ENCODE measurements around the gene TUBB2A.

The TUBB2A gene

DNA sequence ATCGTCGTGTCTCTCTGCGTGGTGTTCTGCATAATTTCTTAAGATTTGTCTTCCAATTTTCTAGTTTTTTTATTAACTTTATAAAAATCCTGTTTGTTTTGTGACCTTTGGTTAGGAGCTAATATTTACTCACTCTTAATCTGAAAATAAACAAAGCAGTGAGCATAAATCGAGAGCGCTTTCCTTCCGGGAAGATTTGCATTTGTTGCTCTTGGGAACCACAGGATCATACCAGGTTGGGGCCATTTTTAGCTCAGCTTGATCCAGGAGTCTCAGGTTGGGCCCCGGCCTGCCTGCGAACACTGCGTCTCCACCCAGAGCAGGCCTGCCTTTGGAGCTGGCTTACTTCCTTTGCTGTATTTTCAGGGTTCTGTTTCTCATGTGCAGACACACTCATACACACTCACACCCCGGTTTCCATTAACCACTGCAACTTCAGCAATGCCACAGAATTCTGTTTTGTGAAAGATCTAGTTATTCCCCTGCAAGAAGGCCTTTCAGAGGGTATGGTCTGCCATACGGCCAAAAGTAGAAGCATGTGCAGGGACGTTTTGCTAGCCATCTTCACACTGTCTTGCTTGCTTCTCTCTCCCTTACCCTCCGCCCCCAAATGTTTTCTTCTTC is 21.6 kb downstream of the TUBB2A start:
- H3K9me3 ChIP-seq: no peaks in the 10 kb centered on the region
- H3K4me1 ChIP-seq: peaks cover 14% of the 10 kb centered on the region
- TF ChIP-seq, protein P1, sequence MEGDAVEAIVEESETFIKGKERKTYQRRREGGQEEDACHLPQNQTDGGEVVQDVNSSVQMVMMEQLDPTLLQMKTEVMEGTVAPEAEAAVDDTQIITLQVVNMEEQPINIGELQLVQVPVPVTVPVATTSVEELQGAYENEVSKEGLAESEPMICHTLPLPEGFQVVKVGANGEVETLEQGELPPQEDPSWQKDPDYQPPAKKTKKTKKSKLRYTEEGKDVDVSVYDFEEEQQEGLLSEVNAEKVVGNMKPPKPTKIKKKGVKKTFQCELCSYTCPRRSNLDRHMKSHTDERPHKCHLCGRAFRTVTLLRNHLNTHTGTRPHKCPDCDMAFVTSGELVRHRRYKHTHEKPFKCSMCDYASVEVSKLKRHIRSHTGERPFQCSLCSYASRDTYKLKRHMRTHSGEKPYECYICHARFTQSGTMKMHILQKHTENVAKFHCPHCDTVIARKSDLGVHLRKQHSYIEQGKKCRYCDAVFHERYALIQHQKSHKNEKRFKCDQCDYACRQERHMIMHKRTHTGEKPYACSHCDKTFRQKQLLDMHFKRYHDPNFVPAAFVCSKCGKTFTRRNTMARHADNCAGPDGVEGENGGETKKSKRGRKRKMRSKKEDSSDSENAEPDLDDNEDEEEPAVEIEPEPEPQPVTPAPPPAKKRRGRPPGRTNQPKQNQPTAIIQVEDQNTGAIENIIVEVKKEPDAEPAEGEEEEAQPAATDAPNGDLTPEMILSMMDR (IDR thresholded peaks at IDR 0.05; ENCODE audit: low read depth, low read length): no peak
- H3K4me3 ChIP-seq (ENCODE audit: low read depth, low read length): no peak overlapping the region
- H3K36me3 ChIP-seq: peaks cover 19% of the 10 kb centered on the region
- no peak for DNase-seq
- H3K27me3 ChIP-seq: no peaks in the 10 kb centered on the region

DNA sequence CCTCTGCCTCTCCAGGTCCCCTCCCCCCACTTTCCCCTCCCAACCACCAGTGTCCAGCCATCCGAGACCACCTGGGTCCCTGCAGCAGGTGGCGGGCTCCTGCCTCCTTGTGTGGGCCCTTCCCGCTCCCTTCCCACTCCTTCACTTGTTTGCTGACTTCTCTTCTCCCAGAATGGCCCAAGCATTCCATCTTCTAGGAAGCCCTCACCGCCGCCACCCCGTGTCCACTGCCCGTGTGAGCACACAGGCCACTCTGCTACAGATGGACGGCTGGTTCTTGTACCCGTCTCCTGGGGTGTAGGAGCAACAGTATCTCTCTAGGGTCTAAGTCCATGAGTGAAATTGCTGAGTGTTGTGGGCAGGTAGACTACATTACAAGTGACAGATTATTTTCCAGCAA is 23.8 kb downstream of the TUBB2A start:
- TF ChIP-seq, protein P1 (IDR thresholded peaks at IDR 0.05; ENCODE audit: low read depth, low read length): no peak
- Histone ChIP-seq H3K4me1 (peaks cover 3% of the 10 kb centered on the region), H3K36me3 (peaks cover 18% of the 10 kb centered on the region), H3K4me3 (ENCODE audit: low read depth, low read length) (no peak overlapping the region), H3K9me3 (no peaks in the 10 kb centered on the region), H3K27me3 (no peaks in the 10 kb centered on the region)
- DNase-seq: no peak

DNA sequence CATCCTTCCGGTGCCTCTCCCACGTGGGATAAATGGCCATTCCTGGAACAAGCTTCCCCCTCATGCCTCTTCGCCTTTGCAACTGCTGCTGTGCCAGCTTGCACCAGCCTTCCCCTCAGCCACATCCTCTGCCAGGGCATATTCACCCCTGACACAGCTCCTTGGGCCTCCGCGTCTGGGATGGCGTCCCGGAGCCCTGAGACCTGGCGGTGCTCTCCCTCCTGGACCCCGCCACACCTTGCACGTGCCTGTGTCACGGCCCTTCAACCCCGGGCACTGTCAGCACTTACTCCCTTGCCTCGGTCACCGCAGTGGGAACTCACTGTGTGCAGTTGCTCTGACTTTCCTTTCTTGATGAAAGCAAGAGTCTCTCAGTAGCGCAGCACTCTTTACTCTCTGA is 25.6 kb downstream of the TUBB2A start:
- Histone ChIP-seq H3K4me3 (ENCODE audit: low read depth, low read length) (no peak overlapping the region), H3K36me3 (peaks cover 10% of the 10 kb centered on the region), H3K27me3 (no peaks in the 10 kb centered on the region), H3K4me1 (peaks cover 3% of the 10 kb centered on the region; the same call in 1 of the 2 replicates), H3K9me3 (no peaks in the 10 kb centered on the region)
- DNase-seq: no peak
- TF ChIP-seq, protein P1 (IDR thresholded peaks at IDR 0.05; ENCODE audit: low read depth, low read length): no peak

DNA sequence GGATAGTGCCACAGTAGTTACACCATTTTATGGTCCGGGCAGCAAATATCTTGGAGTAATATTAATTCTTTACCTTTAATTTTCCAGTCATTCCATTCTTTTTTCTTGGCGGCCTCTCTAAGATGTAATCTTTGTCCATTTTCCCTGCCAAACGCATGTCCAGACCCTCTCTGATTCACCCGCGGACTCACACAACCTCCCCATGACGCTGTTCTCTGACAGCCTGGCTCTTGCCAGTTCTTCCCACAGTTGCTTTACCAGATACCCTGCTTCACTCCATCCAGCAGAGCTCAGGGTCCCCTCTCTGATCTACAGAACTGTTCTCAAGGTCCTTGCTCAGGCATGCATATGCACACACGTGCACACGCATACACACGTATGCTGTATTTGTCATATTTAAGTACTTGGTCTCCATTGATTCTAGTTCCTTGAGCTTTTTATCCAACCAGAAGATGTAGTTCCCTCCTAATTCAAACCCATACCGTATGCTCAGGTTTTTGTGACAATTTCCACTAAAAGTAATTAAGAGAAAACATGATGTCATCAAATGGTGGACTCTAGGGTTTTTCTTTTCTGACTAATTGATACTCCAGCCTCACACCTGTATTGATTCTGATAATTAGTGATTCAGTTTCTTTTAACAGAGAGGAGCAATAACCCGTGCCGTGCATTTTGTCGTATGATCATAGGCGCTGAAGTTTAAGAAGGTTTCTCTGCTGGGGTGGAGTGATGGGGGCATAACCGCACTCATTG is 28.8 kb downstream of the TUBB2A start:
- no peaks in the 10 kb centered on the region for H3K27me3 ChIP-seq
- peaks cover 10% of the 10 kb centered on the region for H3K36me3 ChIP-seq
- H3K4me3 ChIP-seq (ENCODE audit: low read depth, low read length): no peak overlapping the region
- TF ChIP-seq, protein P1 (IDR thresholded peaks at IDR 0.05; ENCODE audit: low read depth, low read length): no peak
- H3K4me1 ChIP-seq: peaks cover 4% of the 10 kb centered on the region
- no peak for DNase-seq
- H3K9me3 ChIP-seq: no peaks in the 10 kb centered on the region

DNA sequence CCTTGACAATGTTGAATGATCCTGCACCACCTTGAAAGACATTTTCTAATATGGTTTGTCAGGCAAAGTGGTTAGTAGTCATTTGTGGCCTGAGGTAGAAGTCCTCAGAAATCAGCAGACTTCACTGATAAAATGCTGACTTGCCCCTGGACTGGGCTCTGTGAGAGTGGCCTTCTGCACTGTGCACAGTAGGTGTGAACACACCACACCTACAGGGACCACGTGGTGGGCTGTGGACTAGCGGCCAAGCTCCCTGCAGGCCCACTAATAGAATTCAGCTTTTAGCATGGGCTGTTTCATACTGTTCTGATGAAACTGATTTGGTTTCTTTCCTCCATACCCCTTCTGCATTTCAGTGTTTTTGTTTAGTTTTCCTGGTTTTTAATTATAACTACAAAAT is 31.5 kb downstream of the TUBB2A start:
- DNase-seq: no peak

More for the DNA sequence above, 31.5 kb downstream of the TUBB2A start:
- TF ChIP-seq, protein P1 (IDR thresholded peaks at IDR 0.05; ENCODE audit: low read depth, low read length): no peak
- peaks cover 10% of the 10 kb centered on the region for H3K36me3 ChIP-seq
- no peaks in the 10 kb centered on the region for H3K27me3 ChIP-seq
- H3K4me1 ChIP-seq: peaks cover 6% of the 10 kb centered on the region
- H3K4me3 ChIP-seq (ENCODE audit: low read depth, low read length): no peak overlapping the region
- H3K9me3 ChIP-seq: no peaks in the 10 kb centered on the region
